Measurements from ENCODE around the gene COL4A5.

Gene COL4A5

DNA sequence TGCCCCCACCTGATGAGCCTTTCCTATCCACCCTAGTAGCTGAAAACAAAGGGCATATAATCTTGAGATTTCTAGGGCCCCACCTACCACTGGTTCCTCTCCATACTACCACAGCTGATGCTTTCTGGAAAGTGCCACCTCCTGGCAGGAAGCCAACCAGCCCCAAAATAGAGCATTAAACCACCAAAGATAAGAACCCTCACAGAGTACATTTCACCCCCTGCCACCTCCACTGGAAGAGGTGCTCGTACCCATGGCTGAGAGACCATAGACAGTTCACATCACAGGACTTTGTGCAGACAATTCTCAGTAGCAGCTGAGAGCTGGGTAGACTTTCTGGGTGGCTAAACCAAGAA lies 202.6 kb downstream of the COL4A5 start:
- no peak for DNase-seq

DNA sequence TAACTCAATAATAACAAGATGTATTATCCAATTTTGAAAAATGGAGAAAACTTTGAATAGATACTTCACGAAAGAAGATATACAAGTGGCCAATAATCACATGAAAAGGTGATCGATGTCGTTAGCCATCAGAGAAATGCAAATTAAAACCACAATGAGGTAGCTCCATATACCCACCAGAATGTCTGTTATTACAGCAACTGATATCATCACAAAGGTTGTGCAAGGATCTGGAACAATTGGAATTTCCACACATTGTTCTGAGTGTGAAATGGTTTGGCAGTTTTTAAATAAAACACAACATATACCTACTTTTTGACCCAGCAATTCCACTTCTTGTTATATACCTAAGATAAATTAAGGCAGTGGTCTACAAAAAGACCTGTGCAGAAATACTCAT lies 225.1 kb downstream of the COL4A5 start:
- no peak for DNase-seq

DNA sequence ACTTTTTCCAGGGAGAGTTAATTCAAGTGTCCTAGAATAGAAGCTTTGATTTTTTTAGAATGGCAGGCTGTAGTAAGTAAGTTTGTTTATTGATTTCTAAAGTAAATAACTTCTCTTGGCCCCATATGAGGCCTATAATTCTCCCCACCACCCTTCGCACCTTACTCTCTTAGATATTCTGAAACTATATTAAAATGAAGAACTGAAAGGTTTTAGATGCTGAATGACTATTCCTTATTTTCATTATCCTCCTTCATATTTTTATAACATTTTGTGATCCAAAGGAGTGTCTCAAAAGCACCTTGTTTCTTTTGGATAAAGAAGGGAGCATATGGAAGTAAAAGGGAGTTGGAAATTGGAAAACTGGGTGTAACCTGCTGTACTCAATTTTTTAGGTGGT lies 226.5 kb downstream of the COL4A5 start:
- no peak for DNase-seq

DNA sequence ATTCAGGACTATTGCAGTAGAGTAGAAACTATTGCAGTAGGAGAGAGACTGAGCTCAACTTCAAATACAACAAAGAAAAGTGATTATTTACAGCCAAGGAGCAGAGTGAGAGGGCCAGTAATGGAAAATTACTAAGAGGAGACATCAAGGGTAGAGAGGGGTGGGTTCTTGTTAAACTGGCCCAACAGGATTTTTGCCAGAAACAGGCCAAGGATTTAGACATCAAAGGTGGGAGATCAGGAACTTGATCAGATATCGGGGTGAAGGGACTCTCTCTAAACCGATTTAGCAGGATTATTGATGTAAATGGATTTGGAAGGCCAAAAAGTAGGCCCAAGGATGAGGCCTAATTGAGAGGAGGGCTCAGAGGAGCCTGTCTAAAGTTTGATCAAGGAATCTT lies 231.9 kb downstream of the COL4A5 start:
- DNase-seq: no peak

DNA sequence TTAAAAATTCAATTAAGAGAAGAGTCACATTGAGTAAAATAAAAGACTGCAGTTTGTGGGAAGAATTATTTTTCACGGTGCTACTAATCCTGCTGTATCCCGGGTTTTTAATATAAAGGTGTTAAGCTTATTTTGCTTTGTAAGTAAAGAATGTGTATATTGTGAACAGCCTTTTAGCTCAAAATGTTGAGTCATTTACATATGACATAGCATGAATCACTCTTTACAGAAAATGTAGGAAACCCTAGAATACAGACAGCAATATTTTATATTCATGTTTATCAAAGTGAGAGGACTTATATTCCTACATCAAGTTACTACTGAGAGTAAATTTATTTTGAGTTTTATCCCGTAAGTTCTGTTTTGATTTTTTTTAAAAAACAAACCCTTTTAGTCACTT lies 257.1 kb downstream of the COL4A5 start:
- DNase-seq: no peak

DNA sequence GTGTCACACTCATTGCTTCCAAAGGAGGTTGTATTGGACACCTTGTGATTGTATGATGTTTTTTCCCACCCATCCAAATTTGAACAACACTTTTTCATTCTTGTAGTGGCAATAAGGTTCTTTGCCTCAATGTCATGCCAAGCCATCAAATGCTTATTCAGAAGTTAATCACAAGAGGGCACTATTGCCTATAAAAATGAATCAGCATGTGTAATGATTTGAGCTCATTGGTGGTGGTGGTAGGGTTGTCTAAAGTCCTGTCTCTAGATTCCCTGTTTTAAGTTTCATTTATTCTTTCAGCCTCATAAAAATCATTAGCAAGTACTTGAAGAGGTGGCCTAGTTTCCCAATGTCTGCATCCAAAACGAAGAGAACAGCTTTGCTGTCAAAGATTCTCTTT lies 259.7 kb downstream of the COL4A5 start:
- DNase-seq: peak; percentile 14

DNA sequence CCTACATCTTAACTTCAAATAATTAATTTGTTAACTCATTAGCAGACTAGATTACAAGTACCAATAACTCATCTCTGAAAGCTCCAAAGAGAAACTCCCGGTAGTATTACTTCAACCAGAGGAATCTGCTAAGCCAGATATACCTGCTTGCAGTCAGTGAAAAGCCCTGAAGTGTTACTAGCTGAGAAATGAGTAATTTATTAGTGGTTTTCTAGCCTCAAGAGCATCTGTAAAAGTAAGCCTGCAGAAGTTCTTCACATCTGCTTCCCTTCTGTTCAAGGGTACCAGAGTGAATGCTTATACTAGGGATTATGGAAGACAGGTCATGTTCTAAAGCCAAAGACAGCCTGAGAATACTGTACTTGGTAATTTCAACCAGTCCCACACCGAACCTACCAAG lies 262.0 kb downstream of the COL4A5 start:
- no peak for DNase-seq

DNA sequence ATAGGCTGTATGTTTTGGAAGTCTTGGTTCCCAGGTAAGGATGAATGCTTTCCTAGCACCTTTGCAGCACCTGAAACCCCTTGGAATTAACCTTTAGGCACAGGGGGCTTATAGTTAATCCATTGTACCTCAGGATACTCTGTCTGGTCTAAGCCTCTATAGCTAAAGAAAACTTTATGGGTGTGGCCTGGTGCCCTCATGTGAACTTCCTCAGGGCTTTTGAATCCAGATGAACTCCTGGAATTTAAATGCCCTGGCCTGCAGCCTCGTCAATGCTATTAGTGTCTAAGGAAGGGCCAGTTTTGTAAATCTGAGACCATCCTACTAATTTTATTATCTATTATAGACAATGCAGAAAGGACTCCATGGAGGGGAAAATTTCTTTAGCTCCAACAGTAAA lies 262.9 kb downstream of the COL4A5 start:
- no peak for DNase-seq

DNA sequence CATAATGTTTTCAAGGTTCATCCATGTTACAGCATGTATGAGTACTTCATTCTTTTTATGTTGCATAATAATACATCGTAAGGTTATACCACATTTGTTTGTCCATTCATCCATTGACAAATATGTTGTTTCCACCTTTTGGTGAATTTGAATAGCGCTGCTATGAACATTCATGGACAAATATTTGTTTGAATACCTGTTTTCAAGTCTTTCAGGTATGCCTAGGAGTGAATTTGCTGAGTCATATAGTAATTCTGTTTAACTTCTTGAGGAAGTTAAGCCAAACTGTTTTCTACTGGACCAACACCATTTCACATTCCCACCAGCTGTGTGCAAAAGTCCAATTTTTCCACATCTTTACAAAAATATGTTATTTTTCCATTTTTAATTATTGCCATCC lies 265.2 kb downstream of the COL4A5 start:
- DNase-seq: no peak

DNA sequence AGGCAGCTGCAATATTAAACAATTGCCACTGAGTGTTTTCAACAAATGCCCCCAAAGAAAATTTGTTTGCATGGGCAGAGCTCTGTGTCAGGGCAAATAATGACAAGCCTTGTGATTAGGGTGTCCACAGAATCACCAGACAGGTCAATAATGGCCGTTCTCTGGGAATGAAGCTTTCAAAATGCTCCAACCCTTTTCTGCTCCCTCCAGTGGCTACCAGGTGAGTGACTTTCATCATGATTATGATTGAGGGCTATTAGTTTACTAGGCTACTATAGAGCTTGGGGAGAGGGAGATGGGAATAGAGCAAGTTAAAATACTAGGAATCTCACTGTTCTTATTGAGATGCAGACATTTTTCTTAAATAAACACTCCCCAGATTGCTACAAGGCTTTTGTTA lies 273.2 kb downstream of the COL4A5 start:
- no peak for DNase-seq

DNA sequence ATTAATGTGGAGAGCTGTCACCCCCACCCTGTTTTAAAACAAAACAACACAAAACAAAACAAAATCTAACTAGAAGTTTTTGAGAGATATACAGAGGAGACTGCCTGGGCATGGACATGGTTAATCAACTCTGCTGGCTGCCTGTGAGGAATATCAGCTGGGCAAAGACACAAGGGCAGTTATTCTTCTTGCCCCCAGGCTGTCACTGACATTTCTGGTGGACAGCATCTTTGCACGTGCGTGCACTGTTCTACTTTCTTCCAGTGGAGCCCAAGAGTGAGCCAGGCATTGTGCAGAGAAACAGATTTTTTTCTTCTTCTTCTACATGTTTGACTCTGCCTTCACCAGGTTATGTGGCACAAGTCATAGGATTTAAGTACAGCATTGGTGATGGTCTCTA lies 282.9 kb downstream of the COL4A5 start:
- DNase-seq: no peak

DNA sequence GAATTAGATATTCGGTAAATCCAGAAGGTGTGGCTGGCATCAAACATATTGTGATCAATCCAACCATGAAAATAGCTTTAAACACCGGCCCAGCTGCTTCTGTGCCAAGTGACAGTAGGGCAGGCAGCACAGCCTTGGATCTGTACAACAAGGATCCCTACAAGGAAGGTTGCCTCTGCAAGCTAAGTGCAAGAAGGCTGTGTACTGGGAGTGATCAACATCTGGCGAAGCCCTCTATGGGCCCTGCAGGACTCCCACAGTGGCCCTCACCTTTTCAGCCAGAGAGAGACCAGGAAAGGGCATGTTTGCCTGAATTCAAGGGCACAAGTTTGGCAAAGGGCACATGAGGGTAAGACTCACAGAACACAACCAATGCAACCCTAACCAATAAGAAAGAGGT lies 287.1 kb downstream of the COL4A5 start:
- DNase-seq: no peak

DNA sequence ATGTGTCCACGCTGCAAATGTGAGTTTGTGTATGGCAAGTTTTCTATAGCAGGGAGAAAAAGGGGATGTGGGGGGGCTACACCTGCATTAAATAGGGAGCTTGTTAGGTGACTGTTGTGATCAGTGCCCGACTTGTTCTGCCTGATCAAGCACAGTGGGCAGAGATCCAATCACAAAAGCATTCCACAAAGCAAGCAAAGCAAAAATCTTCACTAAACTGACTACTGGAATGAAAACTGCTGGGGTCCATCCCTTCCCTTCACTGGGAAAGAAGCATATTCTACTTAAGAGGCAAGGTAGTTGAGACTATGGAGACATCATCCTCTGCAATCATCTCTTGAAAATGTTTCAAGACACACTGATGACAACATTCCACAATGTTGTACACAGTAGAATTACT lies 291.5 kb downstream of the COL4A5 start:
- DNase-seq: no peak

DNA sequence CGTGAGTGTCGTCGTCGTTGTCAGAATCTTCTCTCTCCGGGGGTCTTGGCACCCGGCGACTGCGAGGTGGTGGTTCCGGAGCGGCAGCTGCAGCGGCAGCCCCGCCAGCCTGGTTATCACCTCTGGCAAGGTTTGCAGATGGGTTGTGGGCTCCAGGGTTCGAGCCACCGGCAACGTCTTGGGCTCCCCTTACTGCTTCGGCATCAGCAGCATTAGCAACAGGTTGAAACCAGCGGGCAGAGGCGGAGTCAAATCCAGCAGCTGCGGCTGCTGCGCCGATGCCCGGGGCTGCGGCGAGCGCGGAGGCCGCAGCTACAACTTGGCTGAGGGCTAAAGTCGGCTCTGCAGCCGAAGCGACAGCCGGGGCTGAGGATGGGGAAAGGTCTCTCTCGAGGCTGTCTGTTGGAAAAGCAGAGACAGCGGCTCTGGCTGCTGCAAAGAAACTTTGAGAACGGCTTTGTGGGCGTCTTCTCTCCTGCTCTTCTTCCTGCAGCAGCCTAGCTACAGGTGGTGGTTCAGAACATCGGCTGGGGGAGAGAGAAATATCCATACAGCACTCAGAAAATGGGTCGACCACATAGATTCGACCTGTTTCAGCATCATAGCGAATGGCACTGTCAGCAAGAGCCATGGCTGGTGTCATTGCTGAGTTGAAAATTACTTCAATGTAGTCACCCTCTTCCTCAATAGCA lies 293.1 kb downstream of the COL4A5 start:
- DNase-seq: no peak

DNA sequence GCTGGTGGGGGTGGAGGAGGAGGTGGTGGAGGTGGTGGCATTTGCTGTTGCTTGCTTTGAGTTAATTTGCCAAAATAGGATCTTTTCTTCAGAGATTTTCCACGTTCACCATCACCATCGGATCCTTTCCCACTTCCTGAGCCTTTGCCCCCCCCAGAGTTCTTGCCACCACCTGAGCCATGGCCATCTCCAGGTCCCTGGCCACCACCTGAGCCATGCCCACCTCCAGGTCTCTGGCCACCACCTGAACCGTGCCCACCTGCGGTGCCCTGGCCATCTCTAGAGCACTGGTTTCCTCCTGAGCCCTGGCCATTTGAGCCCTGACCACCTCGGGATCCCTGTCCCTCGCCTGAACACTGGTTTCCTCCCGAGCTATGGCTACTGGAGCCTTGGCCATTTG lies 294.8 kb downstream of the COL4A5 start:
- DNase-seq: no peak

DNA sequence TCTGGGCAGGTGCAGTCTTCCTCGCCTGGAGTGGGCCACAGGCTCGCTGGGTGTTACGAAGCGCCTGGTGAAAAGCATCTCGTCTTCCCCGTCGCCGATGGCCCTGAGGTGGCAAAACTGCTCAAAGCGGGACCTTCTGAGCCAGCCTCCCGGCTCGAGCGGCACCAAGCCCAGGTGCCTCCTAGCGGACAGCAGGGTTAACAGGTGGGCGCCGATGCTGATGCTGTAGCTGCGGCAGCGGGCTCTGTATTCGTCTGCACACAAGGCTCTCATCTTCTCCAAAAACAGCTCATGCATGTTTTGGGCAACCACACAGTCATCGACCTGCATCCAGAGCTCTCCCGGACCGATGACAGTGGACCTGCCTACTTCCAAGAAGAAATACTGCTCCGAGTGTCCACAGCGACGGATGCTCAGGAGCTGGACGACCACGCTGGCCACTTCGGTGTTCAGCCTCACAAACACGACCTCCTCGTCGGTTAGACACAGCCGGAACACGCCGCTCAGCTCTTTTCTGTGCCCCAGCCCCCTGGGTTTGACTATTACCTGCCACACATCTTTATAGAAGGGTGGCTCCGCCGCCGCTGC lies 295.5 kb downstream of the COL4A5 start:
- DNase-seq: no peak

DNA sequence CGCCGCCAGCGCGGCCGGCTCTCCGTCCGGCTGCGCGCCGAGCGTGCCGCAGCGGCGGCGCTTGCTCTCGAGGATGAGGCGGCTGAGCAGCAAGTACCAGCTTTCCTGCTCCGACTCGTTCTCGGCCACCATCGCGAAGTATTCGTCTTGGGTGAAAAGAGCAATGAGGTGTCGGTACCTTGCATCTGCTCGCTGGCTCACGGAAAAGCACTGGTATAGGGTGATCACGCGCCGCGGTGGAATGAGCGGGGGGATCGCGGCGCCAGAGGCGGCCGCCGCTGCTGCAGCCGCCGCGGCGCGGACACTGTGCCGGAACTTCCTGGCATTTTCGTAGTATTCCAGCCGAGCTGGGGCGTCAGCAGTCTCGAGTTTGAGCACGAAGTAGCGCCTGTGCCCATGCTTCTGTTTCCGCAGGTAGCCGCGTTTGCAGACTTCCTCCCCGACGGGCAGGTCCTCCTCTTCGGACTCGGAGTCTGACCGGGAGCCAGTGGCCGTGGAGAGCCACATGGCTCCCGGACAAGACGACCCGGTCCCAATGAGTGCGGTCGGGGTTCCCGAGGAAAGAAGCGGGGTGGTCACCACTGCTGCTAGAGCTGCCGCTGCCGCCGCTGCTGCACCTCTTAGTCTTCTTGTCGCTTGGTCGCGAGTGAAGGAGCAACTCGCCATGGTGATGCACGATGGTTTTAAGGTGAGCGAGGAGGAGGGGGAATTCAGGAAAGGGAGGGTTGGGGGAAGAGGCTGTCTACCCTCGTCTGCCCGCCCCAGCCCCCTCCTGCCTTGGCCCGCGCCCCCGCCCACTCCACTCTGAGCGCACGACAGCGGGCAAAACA lies 296.3 kb downstream of the COL4A5 start:
- no peak for DNase-seq

DNA sequence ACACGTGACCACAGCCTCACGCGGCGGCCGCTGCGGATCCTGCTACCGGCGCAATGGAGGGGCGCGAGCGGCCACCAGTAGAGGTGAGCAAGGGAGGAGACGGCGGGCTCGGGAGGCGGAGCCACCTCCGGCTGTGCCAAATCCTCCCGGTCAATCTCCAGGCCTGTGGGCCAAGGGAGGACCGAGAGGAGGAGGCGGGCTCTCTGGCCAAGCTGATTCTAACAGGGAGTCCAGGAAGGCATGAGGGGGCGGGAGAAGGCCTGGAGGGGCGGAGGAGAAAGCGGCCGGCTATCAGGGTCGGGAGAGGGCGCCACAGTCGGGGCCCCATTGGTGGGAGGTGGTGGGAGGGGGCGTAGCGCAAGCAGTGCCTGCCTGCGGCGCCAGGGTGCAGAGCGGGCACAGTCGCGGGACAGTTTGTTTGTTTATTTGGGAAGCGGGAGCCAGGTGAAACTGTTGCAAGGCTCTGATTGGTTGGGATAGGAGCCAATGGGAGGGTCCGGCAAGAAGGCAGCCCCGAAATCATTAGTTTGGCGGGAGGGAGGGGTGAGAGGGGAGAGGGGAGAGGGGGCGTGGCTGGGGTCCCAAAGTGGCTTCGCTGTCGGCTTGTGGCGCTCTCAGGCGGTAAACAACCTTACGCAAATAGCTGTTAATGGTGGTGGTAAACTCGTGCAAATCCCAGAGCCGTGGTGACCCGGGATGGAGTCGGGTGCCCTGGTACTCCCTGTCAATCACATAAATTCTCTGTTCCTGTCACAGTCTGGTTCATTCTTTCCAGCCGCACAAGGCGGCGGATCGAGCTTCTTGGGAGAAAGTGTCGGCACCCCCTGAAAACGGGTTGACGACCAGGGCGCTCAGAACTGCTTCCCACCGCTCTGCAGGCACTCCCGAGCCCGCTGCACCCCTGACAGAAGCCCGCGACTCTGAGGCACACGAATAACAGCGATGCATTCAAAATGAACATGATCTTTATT lies 297.2 kb downstream of the COL4A5 start, which contains the start of gene IRS4:
Gene IRS4 (minus strand): TSS at position 55 of the 971 bp plus-strand sequence.
- DNase-seq: no peak

DNA sequence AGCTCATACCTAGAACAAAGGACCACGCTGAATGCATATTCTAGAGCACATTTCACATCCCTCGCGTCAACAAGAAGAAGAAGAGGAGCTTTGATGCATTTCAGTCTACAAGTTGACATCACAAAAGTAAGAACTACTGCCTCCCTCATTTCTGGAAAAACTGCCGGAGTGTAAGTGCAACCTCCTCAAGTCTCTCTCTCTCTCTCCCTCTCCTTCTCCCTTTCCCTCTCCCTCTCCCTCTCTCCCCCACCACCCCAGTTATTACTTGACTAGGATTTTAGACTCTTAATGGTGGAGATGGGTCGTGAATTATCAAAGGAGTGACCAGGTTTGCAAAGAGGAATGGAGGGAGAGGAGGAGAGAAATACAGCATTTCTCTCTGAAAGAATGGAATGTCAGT lies 298.1 kb downstream of the COL4A5 start:
- DNase-seq: no peak

DNA sequence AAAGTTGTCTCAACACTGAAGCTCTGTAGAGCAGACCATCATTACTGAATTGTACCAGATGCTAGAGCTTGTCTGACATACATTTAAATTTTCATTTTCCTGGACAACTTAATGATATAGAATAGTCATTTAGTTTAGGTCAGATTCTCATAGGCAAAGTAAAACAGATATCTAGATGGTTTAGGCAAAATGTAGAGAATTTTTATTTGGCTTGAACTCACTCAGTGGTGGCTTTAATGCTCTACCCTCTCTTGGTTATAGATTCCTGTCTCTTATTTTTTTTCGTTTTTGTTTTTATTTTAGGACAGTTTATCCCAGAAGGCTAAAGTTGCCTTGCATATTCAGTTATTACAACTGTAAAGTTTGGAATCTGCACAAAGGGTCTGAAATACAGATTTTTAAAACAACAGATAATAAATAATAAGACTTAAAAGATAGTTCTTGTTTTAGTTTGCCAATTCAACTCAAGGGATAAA lies 300.7 kb downstream of the COL4A5 start:
- no peak for DNase-seq
